ENCODE measurements around the gene PCSK2.

PCSK2 gene

GRCh38 chr20:17399303-17399985 lies 172.6 kb downstream of the PCSK2 start:
- DNase-seq (ENCODE audit: low spot score), result no peak

GRCh38 chr20:17403461-17403860 lies 176.6 kb downstream of the PCSK2 start:
- DNase-seq (ENCODE audit: low spot score), result no peak

- DNase-seq (ENCODE audit: low spot score), result no peak
Observed at GRCh38 chr20:17406051-17406590, 179.3 kb downstream of the PCSK2 start.

- no peak for DNase-seq (ENCODE audit: low spot score)
Observed at GRCh38 chr20:17407550-17407949, 180.7 kb downstream of the PCSK2 start.

- no peak for DNase-seq (ENCODE audit: low spot score)
Observed at GRCh38 chr20:17417225-17417624, 190.4 kb downstream of the PCSK2 start.

GRCh38 chr20:17418737-17419136 lies 191.9 kb downstream of the PCSK2 start:
- DNase-seq (ENCODE audit: low spot score), result no peak

- DNase-seq (ENCODE audit: low spot score), result no peak
Observed at GRCh38 chr20:17419479-17420041, 192.7 kb downstream of the PCSK2 start.

- DNase-seq (ENCODE audit: low spot score), result no peak
Observed at GRCh38 chr20:17421493-17421892, 194.7 kb downstream of the PCSK2 start.

- no peak for DNase-seq (ENCODE audit: low spot score)
Observed at GRCh38 chr20:17423782-17424181, 196.9 kb downstream of the PCSK2 start.

GRCh38 chr20:17427638-17428037 lies 200.8 kb downstream of the PCSK2 start:
- no peak for DNase-seq (ENCODE audit: low spot score)

- DNase-seq (ENCODE audit: low spot score), result no peak
Observed at GRCh38 chr20:17430125-17430950, 203.5 kb downstream of the PCSK2 start.

GRCh38 chr20:17431621-17432364 lies 205.0 kb downstream of the PCSK2 start:
- DNase-seq (ENCODE audit: low spot score), result peak; percentile 62

GRCh38 chr20:17436664-17437063 lies 209.8 kb downstream of the PCSK2 start:
- no peak for DNase-seq (ENCODE audit: low spot score)

GRCh38 chr20:17437251-17437650 lies 210.4 kb downstream of the PCSK2 start:
- no peak for DNase-seq (ENCODE audit: low spot score)

GRCh38 chr20:17438436-17439039 lies 211.7 kb downstream of the PCSK2 start:
- DNase-seq (ENCODE audit: low spot score), result no peak

GRCh38 chr20:17439616-17440296 lies 212.9 kb downstream of the PCSK2 start:
- no peak for DNase-seq (ENCODE audit: low spot score)

- DNase-seq (ENCODE audit: low spot score), result no peak
Observed at GRCh38 chr20:17441745-17442144, 214.9 kb downstream of the PCSK2 start.

GRCh38 chr20:17442588-17442987 lies 215.7 kb downstream of the PCSK2 start:
- no peak for DNase-seq (ENCODE audit: low spot score)

- DNase-seq (ENCODE audit: low spot score), result no peak
Observed at GRCh38 chr20:17443131-17443858, 216.5 kb downstream of the PCSK2 start.

- no peak for DNase-seq (ENCODE audit: low spot score)
Observed at GRCh38 chr20:17444091-17444490, 217.3 kb downstream of the PCSK2 start.
